ENCODE measurements around the gene RTN4RL2. TPM values are rescaled to one million over a fixed set of nuclear protein-coding genes. Genes with fewer than 3 reads are reported as not detected.

RTN4RL2 gene
- total and polyA plus RNA-seq, 10 of the 15 experiments (the other 5 are each of a cell fraction or from before 2014, with no cell fraction given), result 0.14 to 1.1 (median 0.52) TPM; not detected in 4

DNA sequence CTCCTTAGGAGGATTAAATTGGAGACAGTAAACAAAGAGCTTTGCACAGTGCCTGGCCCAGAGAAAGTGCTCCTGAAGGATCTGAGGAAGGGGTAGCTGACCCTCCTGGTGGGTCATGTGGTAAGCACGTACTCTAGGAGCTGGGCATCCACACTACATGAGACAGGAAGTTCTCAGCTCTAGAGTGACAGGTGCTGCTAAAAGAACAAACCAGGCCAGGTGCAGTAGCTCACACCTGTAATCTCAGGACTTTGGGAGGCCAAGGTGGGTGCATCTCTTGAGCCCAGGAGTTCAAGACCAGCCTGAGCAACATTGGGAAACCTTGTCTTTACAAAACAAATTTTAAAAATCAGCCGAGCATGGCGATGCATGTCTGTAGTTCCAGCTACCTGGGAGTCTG, 42.0 kb downstream of the RTN4RL2 start:
- no peaks in the 10 kb centered on the region for H3K4me1 ChIP-seq (ENCODE audit: control insufficient read depth, insufficient read depth, low read length)
- ChIA-PET SMC1A (ENCODE audit: uncharacterized antibody, unreplicated experiment) (interaction anchor here (0.8 to 1.2 kb wide), 4 partner anchors 9 to 163 kb away, joined by 3 to 4 read pairs (median 4); no protein-coding TSS in a partner anchor), POLR2A (no interaction called here), CTCF (interaction anchor here (0.9 to 2.1 kb wide), 7 partner anchors 9 to 45 kb away, joined by 3 to 16 read pairs (median 6); no protein-coding TSS in a partner anchor), RAD21 (ENCODE audit: unreplicated experiment) (interaction anchor here (0.8 to 1.8 kb wide), 2 partner anchors 9 to 44 kb away, joined by 5 to 7 read pairs; no protein-coding TSS in a partner anchor)
- no peak overlapping the region for H2AFZ ChIP-seq (ENCODE audit: control insufficient read depth, low read depth, low read length)
- H3K27ac ChIP-seq (ENCODE audit: control insufficient read depth, insufficient read depth), result no peak overlapping the region
- 77% methylated on average over 3 of the region's 3 CpGs for WGBS (ENCODE audit: insufficient coverage, insufficient replicate concordance, low lambda C conversion rate, missing lambda C conversion rate)
- peaks cover 3% of the 10 kb centered on the region; the same call in 1 of the 2 replicates for H4K20me1 ChIP-seq (ENCODE audit: control insufficient read depth, insufficient read depth)
- in situ Hi-C loops (cut with MboI) (no loop called here), intact Hi-C loops (cut with micrococcal nuclease; ENCODE audit: unreplicated experiment) (no loop called here)
- DNase-seq (ENCODE audit: low read depth, low spot score), result no peak
- H3K79me2 ChIP-seq (ENCODE audit: control insufficient read depth, insufficient read depth, low read length), result no peaks in the 10 kb centered on the region
- FAIRE-seq, result no peak
- H3K4me2 ChIP-seq (ENCODE audit: control insufficient read depth, insufficient read depth), result no peak overlapping the region
- no peaks in the 10 kb centered on the region for H3K9me3 ChIP-seq (replicated peaks; ENCODE audit: control insufficient read depth, insufficient read depth, low read length)
- no TSS peak for BruUV-seq (replicated peaks)
- peaks cover 3% of the 10 kb centered on the region in 2 experiments; a peak in 3 of 4 replicates for H3K36me3 ChIP-seq (ENCODE audit: control insufficient read depth in 2 of 2, insufficient read depth in 2 of 2, low read length in 1 of 2)
- H3K27me3 ChIP-seq (replicated peaks in 1 of 2; ENCODE audit: control insufficient read depth in 2 of 2, insufficient read depth in 2 of 2, low read length in 1 of 2), result no peaks in the 10 kb centered on the region
- TF ChIP-seq, protein P1, sequence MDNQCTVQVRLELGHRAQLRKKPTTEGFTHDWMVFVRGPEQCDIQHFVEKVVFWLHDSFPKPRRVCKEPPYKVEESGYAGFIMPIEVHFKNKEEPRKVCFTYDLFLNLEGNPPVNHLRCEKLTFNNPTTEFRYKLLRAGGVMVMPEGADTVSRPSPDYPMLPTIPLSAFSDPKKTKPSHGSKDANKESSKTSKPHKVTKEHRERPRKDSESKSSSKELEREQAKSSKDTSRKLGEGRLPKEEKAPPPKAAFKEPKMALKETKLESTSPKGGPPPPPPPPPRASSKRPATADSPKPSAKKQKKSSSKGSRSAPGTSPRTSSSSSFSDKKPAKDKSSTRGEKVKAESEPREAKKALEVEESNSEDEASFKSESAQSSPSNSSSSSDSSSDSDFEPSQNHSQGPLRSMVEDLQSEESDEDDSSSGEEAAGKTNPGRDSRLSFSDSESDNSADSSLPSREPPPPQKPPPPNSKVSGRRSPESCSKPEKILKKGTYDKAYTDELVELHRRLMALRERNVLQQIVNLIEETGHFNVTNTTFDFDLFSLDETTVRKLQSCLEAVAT (IDR thresholded peaks at IDR 0.05), result no peak
- no peak for TF ChIP-seq ZZZ3 (IDR thresholded peaks at IDR 0.05; ENCODE audit: control insufficient read depth, insufficient read length, low read depth)
- TF ChIP-seq SREBF1 (IDR thresholded peaks at IDR 0.05; ENCODE audit: low read length), result no peak
- TF ChIP-seq SPI1 (IDR thresholded peaks at IDR 0.05; ENCODE audit: borderline replicate concordance, insufficient read depth, low read depth, low read length), result no peak
- no peak for TF ChIP-seq CREM (IDR thresholded peaks at IDR 0.05; ENCODE audit: low read depth)
- no peak for TF ChIP-seq USF1 (IDR thresholded peaks at IDR 0.05; ENCODE audit: borderline replicate concordance, extremely low read length, insufficient read depth, low read depth, low read length)
- TF ChIP-seq NR2C1 (IDR thresholded peaks at IDR 0.05), result no peak
- TF ChIP-seq CREB1 (IDR thresholded peaks at IDR 0.05; ENCODE audit: low read depth), result no peak
- no peak for TF ChIP-seq MTA2 (IDR thresholded peaks at IDR 0.05; ENCODE audit: low read depth)
- no peak overlapping the region for H3K4me3 ChIP-seq
- no peak for ATAC-seq
- H3K9ac ChIP-seq (ENCODE audit: control insufficient read depth, insufficient read depth, low read length), result no peak overlapping the region

Data from GM12878 (cell line).